ENCODE measurements around the gene STX2. TPM values are rescaled to one million over a fixed set of nuclear protein-coding genes. Genes with fewer than 3 reads are reported as not detected.
"Not testable (repeated sequence)": the region's sequence is repeated elsewhere in the genome, so short reads cannot be mapped to it uniquely, and the experiment has no call there.

Gene STX2
- total RNA-seq (29.5 TPM), polyA plus RNA-seq (10 to 100 TPM; 10.7 to 11.8 (median 11.4) TPM)

- Histone ChIP-seq H3K27me3 (ENCODE audit: control insufficient read depth, insufficient read depth, low read length) (no peaks in the 10 kb centered on the region), H3K27ac (ENCODE audit: insufficient read depth, low read length, poor library complexity, severe bottlenecking) (peak within 1 kb of the TSS; percentile 74), H3K4me1 (ENCODE audit: control insufficient read depth, insufficient read depth, low read length, poor library complexity, severe bottlenecking) (peaks cover 11% of the 10 kb centered on the region), H3K4me3 (ENCODE audit: low read depth, low read length) (peak within 1 kb of the TSS; percentile 89), H3K36me3 (ENCODE audit: control insufficient read depth, insufficient read depth, low read length) (no peaks in the 10 kb centered on the region), H3K9me3 (ENCODE audit: control insufficient read depth in 2 of 2, low read length in 2 of 2) (no peaks in the 10 kb centered on the region)
- Mint-ChIP-seq H3K4me1 (peaks cover 12 to 42% (median 25%) of the 10 kb centered on the region in 4 donors), H3K27me3 (no peaks in the 10 kb centered on the region), H3K36me3 (peaks cover 3% of the 10 kb centered on the region), H3K27ac (peak within 1 kb of the TSS; percentile 88 to 94 (median 91)), H3K9me3 (no peaks in the 10 kb centered on the region), H3K4me3 (peak within 1 kb of the TSS; percentile 86 to 95 (median 90))
- ATAC-seq (ENCODE audit: low read depth in 2 of 2), result peak; percentile 90 to 91
- DNase-seq, result peak; percentile 80 to 90 (median 86)
These were observed at the start of gene STX2 for GRCh38 chr12:130838951-130839769. TSS of gene STX2 (minus strand) at chr12:130839250. CDS start at chr12:130839099, 151 bp downstream.

- H3K9me3 Mint-ChIP-seq; H3K9me3 ChIP-seq (ENCODE audit: control insufficient read depth in 2 of 2, low read length in 2 of 2); H3K36me3 ChIP-seq (ENCODE audit: control insufficient read depth, insufficient read depth, low read length); H3K36me3 Mint-ChIP-seq; DNase-seq; H3K4me3 Mint-ChIP-seq; H3K27me3 ChIP-seq (ENCODE audit: control insufficient read depth, insufficient read depth, low read length); H3K4me1 ChIP-seq (ENCODE audit: control insufficient read depth, insufficient read depth, low read length, poor library complexity, severe bottlenecking); H3K4me1 Mint-ChIP-seq; H3K4me3 ChIP-seq (ENCODE audit: low read depth, low read length); ATAC-seq (ENCODE audit: low read depth in 2 of 2); H3K27me3 Mint-ChIP-seq; H3K27ac ChIP-seq (ENCODE audit: insufficient read depth, low read length, poor library complexity, severe bottlenecking); H3K27ac Mint-ChIP-seq: not testable (repeated sequence)
These were observed 48.1 kb upstream of the STX2 start for GRCh38 chr12:130887190-130887589.

GRCh38 chr12:130881548-130881947 lies 42.5 kb upstream of the STX2 start:
- H3K4me1 Mint-ChIP-seq, result peaks cover 0 to 32% (median 15%) of the 10 kb centered on the region in 4 donors
- H3K4me1 ChIP-seq (ENCODE audit: control insufficient read depth, insufficient read depth, low read length, poor library complexity, severe bottlenecking), result peaks cover 7% of the 10 kb centered on the region
- no peak overlapping the region for H3K4me3 ChIP-seq (ENCODE audit: low read depth, low read length)
- no peak overlapping the region for H3K27ac Mint-ChIP-seq
- H3K9me3 Mint-ChIP-seq, result peaks cover 0 to 1% (median 0%) of the 10 kb centered on the region in 7 donors
- DNase-seq, result no peak
- H3K27me3 ChIP-seq (ENCODE audit: control insufficient read depth, insufficient read depth, low read length), result no peaks in the 10 kb centered on the region
- no peak overlapping the region for H3K27ac ChIP-seq (ENCODE audit: insufficient read depth, low read length, poor library complexity, severe bottlenecking)
- peaks cover 3% of the 10 kb centered on the region for H3K36me3 Mint-ChIP-seq
- no peaks in the 10 kb centered on the region for H3K9me3 ChIP-seq (ENCODE audit: control insufficient read depth in 2 of 2, low read length in 2 of 2)
- H3K4me3 Mint-ChIP-seq, result no peak overlapping the region
- ATAC-seq (ENCODE audit: low read depth in 2 of 2), result no peak
- H3K36me3 ChIP-seq (ENCODE audit: control insufficient read depth, insufficient read depth, low read length), result peaks cover 8% of the 10 kb centered on the region
- H3K27me3 Mint-ChIP-seq, result no peaks in the 10 kb centered on the region

GRCh38 chr12:130881046-130881445 lies 42.0 kb upstream of the STX2 start:
- peak overlapping the region; percentile 14 to 74 (median 58) for H3K4me3 Mint-ChIP-seq
- Histone ChIP-seq H3K27ac (ENCODE audit: insufficient read depth, low read length, poor library complexity, severe bottlenecking) (no peak overlapping the region), H3K9me3 (ENCODE audit: control insufficient read depth in 2 of 2, low read length in 2 of 2) (no peaks in the 10 kb centered on the region), H3K36me3 (ENCODE audit: control insufficient read depth, insufficient read depth, low read length) (peaks cover 13% of the 10 kb centered on the region), H3K4me3 (ENCODE audit: low read depth, low read length) (no peak overlapping the region), H3K27me3 (ENCODE audit: control insufficient read depth, insufficient read depth, low read length) (no peaks in the 10 kb centered on the region), H3K4me1 (ENCODE audit: control insufficient read depth, insufficient read depth, low read length, poor library complexity, severe bottlenecking) (peaks cover 7% of the 10 kb centered on the region)
- H3K27ac Mint-ChIP-seq, result peak overlapping the region in 2 of 3 donors; percentile 39 to 82
- peaks cover 7% of the 10 kb centered on the region for H3K36me3 Mint-ChIP-seq
- DNase-seq (no peak), ATAC-seq (ENCODE audit: low read depth in 2 of 2) (no peak)
- H3K27me3 Mint-ChIP-seq, result no peaks in the 10 kb centered on the region
- H3K9me3 Mint-ChIP-seq, result peaks cover 0 to 1% (median 0%) of the 10 kb centered on the region in 7 donors
- peaks cover 0 to 35% (median 16%) of the 10 kb centered on the region in 4 donors for H3K4me1 Mint-ChIP-seq

- H3K27me3 ChIP-seq (ENCODE audit: control insufficient read depth, insufficient read depth, low read length), result no peaks in the 10 kb centered on the region
- H3K36me3 ChIP-seq (ENCODE audit: control insufficient read depth, insufficient read depth, low read length), result peaks cover 19% of the 10 kb centered on the region
- DNase-seq (peak in 1 of 3 donors; percentile 45), ATAC-seq (ENCODE audit: low read depth in 2 of 2) (peak; percentile 32 to 44)
- H3K4me3 Mint-ChIP-seq, result peak overlapping the region; percentile 47 to 84 (median 78)
- H3K27ac ChIP-seq (ENCODE audit: insufficient read depth, low read length, poor library complexity, severe bottlenecking), result no peak overlapping the region
- H3K27me3 Mint-ChIP-seq, result no peaks in the 10 kb centered on the region
- peaks cover 13% of the 10 kb centered on the region for H3K36me3 Mint-ChIP-seq
- no peaks in the 10 kb centered on the region for H3K9me3 ChIP-seq (ENCODE audit: control insufficient read depth in 2 of 2, low read length in 2 of 2)
- H3K4me1 Mint-ChIP-seq, result peaks cover 0 to 41% (median 21%) of the 10 kb centered on the region in 4 donors
- H3K4me1 ChIP-seq (ENCODE audit: control insufficient read depth, insufficient read depth, low read length, poor library complexity, severe bottlenecking), result peaks cover 7% of the 10 kb centered on the region
- peaks cover 0 to 1% (median 0%) of the 10 kb centered on the region in 7 donors for H3K9me3 Mint-ChIP-seq
- peak overlapping the region; percentile 81 for H3K4me3 ChIP-seq (ENCODE audit: low read depth, low read length)
- peak overlapping the region in 2 of 3 donors; percentile 82 to 87 for H3K27ac Mint-ChIP-seq
These were observed 41.4 kb upstream of the STX2 start for GRCh38 chr12:130880411-130880885.

GRCh38 chr12:130879781-130880389 lies 40.8 kb upstream of the STX2 start:
- H3K27ac Mint-ChIP-seq, result peak overlapping the region in 1 of 3 donors; percentile 82
- ATAC-seq (ENCODE audit: low read depth in 2 of 2) (peak in 1 of 2 donors; percentile 10), DNase-seq (no peak)
- no peak overlapping the region for H3K27ac ChIP-seq (ENCODE audit: insufficient read depth, low read length, poor library complexity, severe bottlenecking)
- peaks cover 2 to 45% (median 22%) of the 10 kb centered on the region in 4 donors for H3K4me1 Mint-ChIP-seq
- peaks cover 0 to 1% (median 0%) of the 10 kb centered on the region in 7 donors for H3K9me3 Mint-ChIP-seq
- peak overlapping the region; percentile 43 to 81 (median 60) for H3K4me3 Mint-ChIP-seq
- no peaks in the 10 kb centered on the region for H3K27me3 Mint-ChIP-seq
- peaks cover 17% of the 10 kb centered on the region for H3K36me3 Mint-ChIP-seq
- H3K36me3 ChIP-seq (ENCODE audit: control insufficient read depth, insufficient read depth, low read length), result peaks cover 25% of the 10 kb centered on the region
- no peaks in the 10 kb centered on the region for H3K9me3 ChIP-seq (ENCODE audit: control insufficient read depth in 2 of 2, low read length in 2 of 2)
- no peaks in the 10 kb centered on the region for H3K27me3 ChIP-seq (ENCODE audit: control insufficient read depth, insufficient read depth, low read length)
- peak overlapping the region; percentile 81 for H3K4me3 ChIP-seq (ENCODE audit: low read depth, low read length)
- H3K4me1 ChIP-seq (ENCODE audit: control insufficient read depth, insufficient read depth, low read length, poor library complexity, severe bottlenecking), result peaks cover 7% of the 10 kb centered on the region

GRCh38 chr12:130879212-130879686 lies 40.2 kb upstream of the STX2 start:
- no peak overlapping the region for H3K27ac ChIP-seq (ENCODE audit: insufficient read depth, low read length, poor library complexity, severe bottlenecking)
- peak; percentile 7 to 46 for ATAC-seq (ENCODE audit: low read depth in 2 of 2)
- H3K4me1 Mint-ChIP-seq, result peaks cover 8 to 52% (median 27%) of the 10 kb centered on the region in 4 donors

More at GRCh38 chr12:130879212-130879686, 40.2 kb upstream of the STX2 start:
- Mint-ChIP-seq H3K27me3 (no peaks in the 10 kb centered on the region), H3K36me3 (peaks cover 23% of the 10 kb centered on the region), H3K4me3 (peak overlapping the region in 2 of 4 donors; percentile 38 to 68), H3K27ac (peak overlapping the region; percentile 56 to 67 (median 60)), H3K9me3 (peaks cover 0 to 1% (median 0%) of the 10 kb centered on the region in 7 donors)
- peaks cover 10% of the 10 kb centered on the region for H3K4me1 ChIP-seq (ENCODE audit: control insufficient read depth, insufficient read depth, low read length, poor library complexity, severe bottlenecking)
- no peaks in the 10 kb centered on the region for H3K9me3 ChIP-seq (ENCODE audit: control insufficient read depth in 2 of 2, low read length in 2 of 2)
- no peak for DNase-seq
- no peak overlapping the region for H3K4me3 ChIP-seq (ENCODE audit: low read depth, low read length)
- H3K36me3 ChIP-seq (ENCODE audit: control insufficient read depth, insufficient read depth, low read length), result peaks cover 31% of the 10 kb centered on the region
- no peaks in the 10 kb centered on the region for H3K27me3 ChIP-seq (ENCODE audit: control insufficient read depth, insufficient read depth, low read length)

Data from CD4-positive, CD25-positive, alpha-beta regulatory T cell (primary cell).